NCI-H2081 (cell line): Measurements from ENCODE around the gene NTN1.

Experiments
- DNase-seq, 2 experiments: peaks; one replicate each; lab custom pipeline; 2025; lab: John Stamatoyannopoulos, UW

The NTN1 gene

DNA sequence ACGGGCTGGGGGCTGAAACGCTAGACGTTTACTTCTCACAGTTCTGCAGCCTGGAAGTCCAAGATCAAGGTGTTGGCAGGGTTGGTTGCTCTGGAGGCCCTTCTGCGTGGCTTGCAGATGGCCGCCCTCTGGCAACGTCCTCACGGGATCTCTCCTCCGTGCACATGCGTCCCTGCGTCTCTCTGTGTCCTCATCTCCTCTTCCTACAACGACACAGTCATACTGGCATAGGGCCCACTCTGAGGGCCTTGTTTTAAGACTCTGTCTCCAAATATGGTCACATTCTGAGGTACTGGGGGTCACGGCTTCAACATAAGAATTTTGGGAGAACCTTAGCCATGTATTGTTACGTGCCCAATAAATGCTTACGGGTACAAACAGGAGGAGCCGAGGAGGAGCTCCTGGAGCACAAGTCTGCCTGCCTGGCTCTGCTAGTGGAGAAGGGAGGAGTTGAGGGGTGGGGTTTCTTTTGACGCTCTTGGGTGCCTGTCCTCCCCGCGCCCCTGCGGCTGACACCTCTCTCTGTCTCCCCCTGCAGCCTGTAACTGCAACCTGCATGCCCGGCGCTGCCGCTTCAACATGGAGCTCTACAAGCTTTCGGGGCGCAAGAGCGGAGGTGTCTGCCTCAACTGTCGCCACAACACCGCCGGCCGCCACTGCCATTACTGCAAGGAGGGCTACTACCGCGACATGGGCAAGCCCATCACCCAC lies 141.1 kb downstream of the NTN1 start:
- peak; percentile 81 to 87 for DNase-seq

DNA sequence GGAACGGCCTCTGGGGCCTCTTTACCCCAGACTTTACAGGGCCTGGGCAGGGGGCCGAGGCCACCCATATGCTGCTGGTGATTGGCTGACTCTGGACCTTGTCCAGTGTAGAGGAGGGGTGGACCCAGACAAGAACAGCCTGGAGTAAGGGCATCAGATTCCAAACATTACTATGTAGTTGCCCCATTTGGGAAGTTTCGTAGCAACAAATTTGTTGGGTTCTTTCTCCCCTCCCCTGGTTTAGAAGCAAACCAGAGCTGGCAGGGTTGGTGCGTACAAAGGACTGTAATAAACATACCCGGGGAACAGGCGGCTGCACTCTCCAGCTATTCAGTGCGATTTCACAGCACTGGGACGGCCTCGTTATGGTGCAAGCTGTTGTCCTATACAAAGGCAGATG lies 145.5 kb downstream of the NTN1 start:
- DNase-seq, result no peak

DNA sequence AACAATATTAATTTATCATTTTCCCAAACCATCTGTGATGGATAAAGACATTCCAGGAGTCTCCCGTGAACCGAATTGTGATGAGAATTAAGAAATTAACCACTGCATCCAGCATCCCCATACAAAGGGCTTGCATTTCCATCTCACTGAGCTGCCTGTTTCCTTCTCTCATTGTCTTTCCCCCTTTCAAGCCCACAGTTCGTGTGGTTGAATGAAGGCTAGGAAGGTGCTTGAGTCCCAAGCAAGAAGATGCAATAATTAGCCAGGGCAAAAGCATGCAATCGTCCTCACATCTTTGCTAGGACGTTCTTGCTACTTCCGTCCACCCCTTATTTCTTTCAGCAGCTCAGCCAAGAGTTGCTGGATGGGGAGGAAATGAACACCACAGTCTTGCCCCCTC lies 146.1 kb downstream of the NTN1 start:
- DNase-seq, result no peak

DNA sequence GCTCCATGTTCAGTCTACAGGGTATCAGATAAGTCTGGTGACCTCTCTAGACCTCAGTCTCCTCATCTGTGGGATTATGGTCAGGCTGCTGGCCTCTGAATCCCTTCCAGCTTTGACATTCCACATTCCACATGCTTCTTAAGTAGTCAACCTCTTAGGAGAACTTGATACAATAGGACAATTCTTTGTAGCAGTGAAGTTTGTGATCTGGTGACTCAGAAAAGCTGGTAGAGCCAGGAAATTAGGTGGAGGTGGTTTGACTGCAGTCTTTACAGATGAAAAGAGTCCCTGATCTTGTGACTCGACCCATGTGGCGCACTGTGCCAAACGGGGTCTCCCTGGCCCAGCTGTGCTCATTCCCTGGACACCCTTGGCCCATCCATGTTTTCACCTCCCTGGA lies 147.8 kb downstream of the NTN1 start:
- no peak for DNase-seq

DNA sequence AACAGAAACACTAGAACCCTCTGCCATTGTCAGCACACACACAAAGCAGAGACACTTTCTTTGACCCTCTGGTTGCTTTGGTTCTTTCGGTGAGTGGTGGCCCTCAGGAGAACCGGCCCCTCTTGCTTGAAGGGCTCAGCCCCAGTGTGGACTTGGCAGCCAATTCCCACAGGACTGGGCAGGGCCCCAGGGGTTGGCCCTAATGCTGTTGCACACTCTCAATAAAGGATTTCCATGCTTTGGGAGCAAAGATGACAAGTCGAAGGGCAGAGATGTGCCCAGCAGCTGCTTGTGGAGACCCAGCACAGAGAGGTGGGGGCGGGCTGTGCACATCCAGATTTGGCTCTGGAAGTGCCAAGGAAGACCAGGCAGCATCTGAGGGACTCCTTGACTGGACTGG lies 149.0 kb downstream of the NTN1 start:
- DNase-seq, result no peak

DNA sequence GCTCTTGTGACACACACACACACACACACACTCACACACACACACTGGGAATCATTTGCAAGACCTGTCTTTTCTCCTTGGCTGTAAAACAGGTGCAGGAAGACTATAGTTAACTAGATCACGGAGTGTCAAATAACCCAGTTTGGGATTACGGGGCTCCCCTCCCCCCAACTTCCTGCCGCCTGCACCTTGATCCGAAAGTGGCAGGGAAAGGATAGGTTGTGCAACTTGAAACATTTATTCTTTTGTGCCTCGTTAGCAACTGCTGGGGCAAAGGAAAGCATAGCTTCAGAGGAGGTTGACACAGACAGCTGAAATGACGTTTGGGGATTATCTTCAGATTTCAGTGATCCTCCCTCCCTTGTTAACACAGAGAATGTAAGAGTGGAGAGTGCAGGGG lies 149.5 kb downstream of the NTN1 start:
- no peak for DNase-seq

DNA sequence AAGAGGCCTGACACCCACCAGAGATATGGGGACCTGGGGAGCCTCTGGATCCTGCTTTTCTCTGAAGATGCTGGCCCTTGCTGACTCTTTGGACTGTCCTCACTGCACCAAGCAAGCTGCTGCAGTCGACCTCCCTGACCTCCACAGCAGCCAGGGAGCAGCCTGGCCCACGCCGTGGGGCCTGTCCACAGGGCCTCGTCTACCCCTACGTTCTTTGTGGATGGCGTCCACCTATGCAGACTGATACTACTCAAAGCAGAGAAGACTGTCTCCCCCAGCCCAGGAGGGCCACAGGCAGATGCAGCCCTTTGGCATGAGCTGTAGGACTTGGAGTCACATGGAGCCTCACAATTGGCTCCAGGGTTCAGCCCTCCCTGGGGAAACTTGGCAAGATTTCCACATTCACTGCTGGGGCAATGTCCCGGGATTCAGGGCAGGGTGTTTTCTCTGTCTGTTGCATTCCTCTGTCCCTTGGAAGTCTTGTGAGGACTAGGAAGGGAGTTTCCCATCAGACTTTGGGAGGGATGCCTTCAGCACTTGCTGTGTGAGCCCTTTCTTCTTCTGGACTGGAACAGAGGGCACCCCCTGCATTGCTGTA lies 152.2 kb downstream of the NTN1 start:
- DNase-seq, result no peak

DNA sequence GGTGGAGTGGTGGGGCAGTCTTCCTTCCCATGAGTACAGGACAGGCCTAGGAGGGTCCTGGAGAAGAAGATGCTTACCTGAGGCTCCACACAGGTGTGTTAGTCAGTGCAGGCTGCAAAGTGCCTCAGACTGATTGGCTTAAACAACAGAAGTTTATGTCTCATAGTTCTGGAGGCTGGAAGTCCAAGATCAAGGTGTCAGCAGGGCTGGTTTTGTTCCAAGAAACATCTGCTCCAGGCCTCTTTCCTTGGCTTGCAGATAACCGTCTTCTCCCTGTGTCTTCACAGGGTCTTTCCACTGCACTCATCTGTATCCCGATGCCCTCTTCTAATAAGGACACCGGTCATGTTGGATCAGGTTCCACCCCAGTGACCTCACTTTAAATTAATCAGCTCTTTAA lies 153.0 kb downstream of the NTN1 start:
- DNase-seq, result no peak

DNA sequence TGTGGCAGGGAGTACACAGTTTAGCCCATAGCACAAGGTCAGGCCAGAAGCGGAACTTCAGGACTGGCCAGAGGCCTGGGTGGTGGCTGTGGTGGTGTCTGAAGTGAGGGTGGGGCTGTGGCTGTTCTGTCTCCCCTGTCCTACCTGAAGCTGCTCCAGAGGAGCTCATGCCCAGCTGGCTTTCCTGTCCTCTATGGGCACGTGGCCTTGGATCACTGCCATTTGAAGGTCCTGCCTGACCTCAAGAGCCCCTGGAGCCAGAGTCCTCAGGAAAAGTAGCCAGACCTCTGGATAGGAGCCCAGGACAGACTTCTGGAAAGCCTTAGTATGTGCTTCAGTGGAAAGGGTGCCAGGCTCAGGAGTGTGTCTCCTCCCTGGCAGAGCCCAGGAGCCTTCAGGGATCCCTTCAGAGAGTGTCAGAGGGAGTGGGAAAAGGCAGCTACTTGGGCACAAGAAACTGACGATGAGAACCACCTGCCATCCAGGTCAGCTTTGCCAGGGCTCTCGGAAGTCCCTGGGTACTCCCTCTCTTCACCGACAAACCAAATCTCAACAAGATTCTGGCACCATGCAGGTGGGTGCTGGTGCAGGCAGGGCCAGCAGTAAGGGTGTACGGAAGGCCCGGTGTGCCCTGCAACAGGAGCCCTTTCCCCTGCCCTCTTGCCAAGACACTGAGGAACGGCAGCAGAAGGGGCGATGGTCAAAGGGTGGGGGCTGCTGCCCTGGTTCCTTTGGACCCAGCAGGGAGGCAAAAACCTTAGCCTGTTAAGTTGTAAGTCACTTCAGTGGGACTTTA lies 153.7 kb downstream of the NTN1 start:
- no peak for DNase-seq

DNA sequence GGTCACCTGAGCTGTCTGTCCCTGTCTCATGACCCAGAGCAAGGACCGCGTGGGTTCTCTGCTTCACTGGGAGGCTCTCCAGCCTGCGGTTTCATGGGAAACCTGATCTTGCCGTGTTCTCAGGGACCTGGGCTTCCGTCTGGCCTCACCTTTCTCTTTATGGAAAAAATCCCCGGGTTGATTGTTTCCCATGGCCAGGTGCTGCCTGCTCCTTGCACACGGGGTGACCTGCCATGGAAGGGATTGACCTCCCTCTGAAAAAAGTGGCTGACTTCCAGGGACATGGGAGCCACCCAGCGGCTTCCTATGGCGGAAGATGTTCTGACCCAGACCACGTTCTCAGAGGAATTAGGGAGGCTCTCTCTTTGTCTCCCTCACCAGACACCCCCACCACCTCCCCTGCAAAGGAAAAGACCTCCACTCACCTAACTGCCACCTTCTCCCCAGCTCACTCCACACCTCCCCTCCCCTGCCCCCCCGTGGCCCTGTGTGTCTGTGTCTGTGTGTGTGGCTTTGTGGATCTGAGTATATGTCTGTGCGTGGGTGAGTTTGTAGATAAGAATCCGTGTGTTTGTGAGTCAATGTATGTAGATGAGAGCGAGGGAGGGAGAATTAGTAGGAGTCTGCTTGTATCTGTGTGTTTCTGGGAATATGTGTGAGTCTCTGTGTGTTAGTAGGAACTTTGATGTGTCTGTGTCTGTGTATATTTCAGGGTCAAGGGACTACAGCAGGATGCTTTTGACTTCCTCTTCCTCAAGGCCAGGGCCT lies 154.6 kb downstream of the NTN1 start:
- no peak for DNase-seq

DNA sequence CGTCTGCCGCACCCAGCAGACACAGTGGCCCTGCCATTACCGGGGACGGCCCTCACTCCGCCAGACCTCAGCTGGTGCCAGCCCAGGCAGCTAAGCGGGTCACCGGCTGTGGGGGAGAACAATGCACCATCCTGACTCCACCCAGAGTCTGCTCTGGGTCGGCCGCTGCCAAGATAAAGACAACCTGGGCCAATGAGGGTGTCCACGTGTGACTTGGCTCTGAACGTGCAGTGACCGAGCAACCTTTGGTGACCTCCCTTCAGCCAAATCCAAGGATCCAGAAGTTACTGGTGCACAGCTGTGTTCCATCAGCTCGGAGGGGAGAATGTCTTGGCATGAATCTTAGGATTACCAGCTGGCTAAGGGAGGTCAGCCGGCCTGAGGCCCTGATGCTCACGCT lies 155.9 kb downstream of the NTN1 start:
- DNase-seq, result no peak

DNA sequence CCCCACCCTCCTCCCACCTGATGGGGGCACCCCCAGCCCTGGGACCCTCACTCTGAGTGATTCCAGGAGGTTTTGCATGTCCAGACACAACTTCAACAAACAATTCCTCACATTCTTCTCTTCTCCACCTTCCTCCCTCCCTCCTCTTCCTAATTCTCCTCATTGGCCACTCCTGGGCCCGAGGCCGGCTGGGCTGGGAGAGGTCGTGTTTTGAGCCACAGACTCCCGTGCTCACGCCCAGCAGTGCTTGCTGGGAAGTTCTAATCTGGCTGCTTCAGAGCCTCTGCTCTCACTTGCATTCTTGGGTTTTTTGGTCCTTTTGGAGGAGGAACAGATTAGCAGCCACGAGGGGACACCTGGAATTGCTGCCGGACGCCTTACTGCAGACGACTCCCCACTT lies 157.0 kb downstream of the NTN1 start:
- DNase-seq, result no peak

DNA sequence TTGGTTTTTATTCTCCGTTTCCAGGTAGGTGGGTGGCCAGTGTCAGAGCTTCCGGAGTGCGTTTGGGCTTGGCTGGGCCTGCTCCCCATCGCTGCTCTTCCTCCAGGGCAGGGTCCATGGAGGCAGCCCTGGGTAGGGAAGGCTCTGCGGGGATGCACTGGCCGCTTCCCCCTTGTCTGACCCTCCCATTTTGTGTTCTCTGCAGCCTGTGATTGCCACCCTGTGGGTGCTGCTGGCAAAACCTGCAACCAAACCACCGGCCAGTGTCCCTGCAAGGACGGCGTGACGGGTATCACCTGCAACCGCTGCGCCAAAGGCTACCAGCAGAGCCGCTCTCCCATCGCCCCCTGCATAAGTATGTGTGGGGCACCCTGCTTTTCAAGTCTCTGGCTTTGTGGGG lies 158.3 kb downstream of the NTN1 start:
- DNase-seq, result no peak

DNA sequence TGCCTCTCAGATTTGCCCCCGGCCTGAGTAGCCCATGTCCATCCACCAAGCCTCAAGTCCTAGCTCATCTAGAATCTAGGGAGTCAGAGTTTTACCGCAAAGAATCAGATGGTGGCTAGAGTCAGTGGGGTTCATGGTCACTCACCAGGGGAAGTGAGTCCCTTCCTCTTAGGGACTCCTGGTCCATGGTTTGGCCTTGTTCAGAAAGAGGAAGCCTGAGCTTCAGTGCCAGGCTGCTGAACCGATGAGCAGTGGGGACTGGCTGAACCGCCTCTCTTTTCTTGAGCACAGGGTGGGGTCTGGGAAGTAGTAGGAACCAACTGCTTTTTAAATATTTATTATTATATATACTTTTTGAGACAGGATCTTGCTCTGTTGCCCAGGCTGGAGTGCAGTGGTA lies 160.3 kb downstream of the NTN1 start:
- no peak for DNase-seq

DNA sequence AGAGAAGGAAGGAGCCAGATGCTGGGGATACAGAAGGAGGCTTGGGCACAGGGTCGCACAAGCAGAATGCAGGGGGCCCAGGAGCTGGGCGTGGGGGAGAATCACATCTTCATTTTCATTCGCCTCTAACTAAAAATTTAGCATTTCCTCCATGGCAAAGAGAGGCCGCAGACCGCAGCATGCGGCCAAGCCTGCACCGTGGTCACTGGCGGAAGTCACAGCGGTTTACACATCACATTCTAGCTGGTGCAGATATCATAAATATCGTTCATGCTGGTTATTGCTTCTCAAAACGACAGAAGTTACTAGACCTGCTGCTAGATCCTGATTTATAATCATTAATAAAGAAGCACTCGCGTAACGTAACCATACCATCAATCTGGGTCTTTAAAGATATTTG lies 162.0 kb downstream of the NTN1 start:
- DNase-seq, result no peak

DNA sequence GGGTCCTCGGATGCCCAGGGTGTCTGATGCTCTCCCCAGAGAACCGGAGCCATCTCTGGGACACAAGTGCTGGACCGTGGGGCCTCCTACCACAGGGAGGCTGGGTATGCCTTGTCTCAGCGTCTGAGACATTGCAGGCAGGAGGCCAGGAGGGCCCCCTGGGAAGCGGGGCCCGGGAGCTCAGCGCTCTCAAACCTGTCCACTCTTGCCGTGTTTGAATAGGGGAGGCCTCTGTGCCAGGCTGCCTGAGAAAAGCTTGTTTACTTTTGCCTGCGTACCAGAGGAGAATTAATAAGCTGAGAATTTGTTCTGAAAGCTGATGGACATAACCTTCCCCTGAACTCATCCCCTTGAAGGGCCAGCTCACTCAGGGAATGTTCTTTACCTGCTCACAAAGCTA lies 163.8 kb downstream of the NTN1 start:
- DNase-seq, result no peak

DNA sequence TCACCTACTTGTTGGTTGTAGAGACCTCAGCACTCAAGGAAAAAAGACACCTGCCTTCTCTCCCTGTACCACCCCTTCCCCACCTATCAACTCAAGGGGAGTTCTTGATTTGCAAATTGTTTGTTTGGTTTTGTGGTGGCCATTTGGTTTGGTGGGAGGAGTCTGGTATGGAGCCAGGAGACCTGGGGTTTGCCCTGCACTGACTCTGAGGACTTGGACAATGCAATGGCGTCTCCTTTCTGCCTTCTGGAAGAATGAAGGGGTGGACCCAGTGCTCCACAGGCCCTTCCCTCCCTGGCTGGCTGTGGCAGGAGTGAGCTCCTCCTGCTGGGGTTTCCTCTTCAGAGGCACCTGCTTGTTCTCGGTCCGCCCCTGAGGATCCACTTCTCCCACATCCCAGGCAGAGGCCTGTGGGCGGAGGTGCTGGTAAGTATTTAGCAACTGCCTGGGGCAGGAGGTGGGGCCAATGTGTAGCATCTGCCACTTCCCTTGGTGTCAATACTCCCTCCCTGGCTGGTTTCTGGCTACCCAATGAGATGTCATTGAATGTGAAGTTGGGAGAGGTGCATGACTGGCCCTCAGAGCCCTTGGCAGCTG lies 164.5 kb downstream of the NTN1 start:
- DNase-seq, result no peak

DNA sequence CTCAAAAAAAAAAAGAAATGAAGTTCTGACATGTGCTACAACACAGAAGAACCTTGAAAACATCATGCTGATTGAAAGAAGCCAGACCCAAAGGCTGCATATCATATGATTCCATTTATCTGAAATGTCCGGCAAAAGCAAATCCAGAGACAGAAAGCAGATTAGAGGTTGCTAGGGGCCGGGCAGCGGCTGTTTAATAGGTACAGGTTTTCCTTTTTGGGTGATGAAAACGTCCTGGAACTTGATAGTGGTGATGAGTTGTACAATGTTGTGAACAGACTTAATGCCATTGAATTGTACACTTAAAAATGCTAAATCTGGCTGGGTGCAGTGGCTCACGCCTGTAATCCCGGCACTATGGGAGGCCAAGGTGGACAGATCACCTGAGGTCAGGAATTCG lies 166.5 kb downstream of the NTN1 start:
- DNase-seq, result no peak

DNA sequence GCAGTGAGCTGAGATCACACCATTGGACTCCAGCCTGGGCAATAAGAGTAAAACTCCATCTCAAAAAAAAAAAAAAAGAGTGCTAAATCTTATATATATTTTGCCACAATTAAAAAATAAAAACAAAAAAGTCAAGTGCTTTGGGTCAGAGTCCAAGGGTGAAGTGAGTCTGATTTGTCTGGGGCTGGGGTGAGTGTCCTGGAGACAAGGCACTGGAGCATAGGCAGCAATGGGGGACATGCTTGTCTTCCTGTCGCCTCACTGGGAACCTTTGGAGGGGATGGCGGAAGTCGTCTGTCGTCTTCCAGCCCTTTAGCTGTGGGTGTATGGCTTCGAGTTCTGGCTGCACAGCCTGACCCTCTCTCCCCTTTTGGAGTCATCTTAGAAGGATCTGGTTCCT lies 167.1 kb downstream of the NTN1 start:
- DNase-seq, result no peak

DNA sequence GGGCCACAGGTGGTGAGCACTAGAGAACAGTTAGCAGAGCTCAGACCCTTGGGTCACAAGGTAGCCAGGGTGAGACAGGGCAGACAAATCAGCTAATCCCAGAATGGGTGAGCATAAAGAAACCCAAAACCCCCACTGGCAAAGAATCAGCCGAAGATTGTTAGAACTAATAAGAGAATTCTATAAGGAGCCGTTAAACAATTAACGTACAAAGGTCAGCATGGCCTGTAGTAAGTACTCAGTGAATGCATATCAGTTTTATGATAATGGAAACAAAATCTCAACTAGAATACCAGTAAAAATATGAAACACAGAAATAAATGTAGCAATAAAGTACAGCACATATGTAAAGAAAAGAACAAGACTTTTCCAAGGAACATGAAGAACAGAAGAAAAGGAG lies 168.6 kb downstream of the NTN1 start:
- no peak for DNase-seq

DNA sequence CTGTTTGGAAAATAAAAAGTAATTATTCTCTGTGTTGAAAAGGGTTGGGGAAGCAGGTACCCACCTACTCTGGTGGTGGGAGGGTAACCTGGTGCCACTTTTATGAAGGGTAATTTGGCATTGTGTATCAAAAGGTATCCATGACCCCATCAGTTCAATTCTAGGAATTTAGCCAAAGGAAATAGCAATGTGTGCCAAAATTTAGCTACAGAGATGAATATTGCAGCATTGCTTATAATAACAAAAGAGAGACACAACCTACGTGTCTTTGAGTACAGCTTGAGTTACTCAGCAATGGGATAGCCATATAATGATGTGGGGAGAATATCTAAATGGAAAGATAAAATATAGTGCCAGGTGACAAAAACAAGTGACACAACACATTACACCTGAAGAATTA lies 170.7 kb downstream of the NTN1 start:
- DNase-seq, result peak; percentile 34 to 78

DNA sequence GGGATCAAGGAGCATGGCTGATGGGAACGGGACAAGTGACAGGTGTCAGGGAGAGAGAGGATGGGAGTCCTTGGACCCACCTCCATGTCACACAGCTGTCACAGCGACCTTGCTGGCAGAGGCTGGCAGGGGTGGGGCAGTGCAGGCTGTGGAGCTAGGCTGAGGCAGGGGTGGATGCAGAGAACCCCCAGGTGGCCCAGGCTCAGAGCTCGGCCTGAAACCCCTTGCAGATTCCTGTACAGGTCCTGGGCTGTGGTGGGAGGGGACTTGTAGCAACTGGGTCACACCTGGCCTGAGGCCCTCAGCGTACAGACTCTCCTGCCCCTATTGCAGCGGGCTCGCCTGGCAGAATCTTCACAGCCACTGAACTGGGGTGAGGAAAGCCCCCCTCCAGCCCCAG lies 174.1 kb downstream of the NTN1 start:
- no peak for DNase-seq
